ELR (cell line): Measurements from ENCODE around the gene CLECL1.
"Not testable (repeated sequence)": the region's sequence is repeated elsewhere in the genome, so short reads cannot be mapped to it uniquely, and the experiment has no call there.

Experiments
- DNase-seq: peaks from one replicate; pipeline ENCODE4 v3.0.0-alpha.2; 2015; ENCODE audit warnings: low read depth

CLECL1 gene

GRCh38 chr12:9695150-9695549 is 37.7 kb downstream of the CLECL1 start:
- DNase-seq = not testable (repeated sequence)

GRCh38 chr12:9694241-9694640 is 38.7 kb downstream of the CLECL1 start:
- DNase-seq = no peak

- no peak for DNase-seq
These were observed 40.0 kb downstream of the CLECL1 start for GRCh38 chr12:9692909-9693308.

GRCh38 chr12:9687228-9687627 is 45.7 kb downstream of the CLECL1 start:
- peak; percentile 35 for DNase-seq

GRCh38 chr12:9685915-9686314 is 47.0 kb downstream of the CLECL1 start:
- DNase-seq = no peak

- DNase-seq = not testable (repeated sequence)
These were observed 47.5 kb downstream of the CLECL1 start for GRCh38 chr12:9685366-9685765.

- DNase-seq = not testable (repeated sequence)
These were observed 49.9 kb downstream of the CLECL1 start for GRCh38 chr12:9682949-9683348.

GRCh38 chr12:9682508-9682907 is 50.4 kb downstream of the CLECL1 start:
- not testable (repeated sequence) for DNase-seq

GRCh38 chr12:9674226-9674590 is 58.7 kb downstream of the CLECL1 start:
- DNase-seq = no peak

GRCh38 chr12:9673404-9674225 is 59.3 kb downstream of the CLECL1 start:
- peak; percentile 88 for DNase-seq
